Ovary (tissue), 3 donors: Measurements from ENCODE around the gene CSTF3.

Experiments used
- CTCF ChIP-seq, 3 donors: fragments of 450-650 bp in 2 of 3; fragments of 200-600 bp in 1 of 3; IDR thresholded peaks; one replicate each; pipeline versions ENCODE4 v1.5.1 to v1.8.0; 2016 to 2022; ENCODE audit warnings: antibody characterized with exemption in 3 of 3, mild to moderate bottlenecking in 1 of 3
- EP300 ChIP-seq: sonication (generic); formaldehyde crosslinking; IDR thresholded peaks from one replicate; pipeline ENCODE4 v1.6.1; 2017; ENCODE audit warnings: antibody characterized with exemption
- POLR2A ChIP-seq: fragments of 450-650 bp; IDR thresholded peaks from one replicate; pipeline ENCODE4 v1.6.1; 2017; ENCODE audit warnings: antibody characterized with exemption, mild to moderate bottlenecking, moderate library complexity
- donor health status: DM: no; HTN: no; CAD: no.

- TF ChIP-seq CTCF (IDR thresholded peaks at IDR 0.05), result no peak
- TF ChIP-seq POLR2A, result no peak
- no peak for TF ChIP-seq EP300
Measured at GRCh38 chr11:33110083-33110482, 51.2 kb downstream of the CSTF3 start.
